Endothelial cell of umbilical vein (primary cell): ENCODE measurements around the gene CALHM1. TPM values are rescaled to one million over a fixed set of nuclear protein-coding genes. Genes with fewer than 3 reads are reported as not detected.

Source experiments
- BruUV-seq: library from RNA; stranded (reverse); fragments of 400-500 nt; replicated peaks from 2 replicates; lab custom pipeline; 2021; lab: Mats Ljungman, UMichigan
- CTCF ChIA-PET: fragments of 300-600, 350-600 bp; sonication (Branson Sonifier 250); formaldehyde crosslinking; loops from one replicate; lab custom pipeline; 2021; ENCODE audit warnings: antibody characterized with exemption, inconsistent platforms; lab: Charles Lee
- POLR2A ChIA-PET: fragments of 300-600, 350-600 bp; sonication (Branson Sonifier 250); formaldehyde crosslinking; loops from one replicate; lab custom pipeline; 2021; ENCODE audit warnings: antibody characterized with exemption, inconsistent platforms; lab: Charles Lee
- DNase-seq: peaks from one replicate; pipeline ENCODE4 v3.0.0-alpha.2; 2011; ENCODE audit warnings: low read depth, low spot score
- FAIRE-seq: peaks from 2 replicates; lab custom pipeline; 2011; peaks lifted over from hg19 to GRCh38; lab: Jason Lieb, UNC
- H2AFZ ChIP-seq: 2 replicates; pipeline ENCODE4 v1.6.0; 2012; ENCODE audit warnings: low read depth, low read length, control low read depth, inconsistent platforms
- H3K27ac ChIP-seq: 2 replicates; pipeline ENCODE4 v1.5.1; 2011; ENCODE audit warnings: low read depth, mild to moderate bottlenecking, control low read depth, low read length, moderate library complexity; ENCODE audit not compliant: insufficient read depth
- H3K27me3 ChIP-seq, 2 experiments: 2 replicates each; pipeline versions ENCODE4 v1.6.0 to v1.6.1; 2011; ENCODE audit warnings: low read length in 2 of 2, mixed read lengths in 1 of 2; ENCODE audit not compliant: control insufficient read depth in 2 of 2, insufficient read depth in 2 of 2
- H3K36me3 ChIP-seq, 2 experiments: 2 replicates in 1 of 2; 3 replicates in 1 of 2; pipeline ENCODE4 v1.5.1; 2011; ENCODE audit warnings: low read length in 2 of 2, mild to moderate bottlenecking in 1 of 2, moderate library complexity in 1 of 2; ENCODE audit not compliant: control insufficient read depth in 2 of 2, insufficient read depth in 2 of 2; ENCODE audit errors: extremely low read depth in 1 of 2
- H3K4me1 ChIP-seq: 3 replicates; pipeline ENCODE4 v1.5.1; 2011; ENCODE audit warnings: mild to moderate bottlenecking, low read length; ENCODE audit not compliant: control insufficient read depth, insufficient read depth; ENCODE audit errors: extremely low read depth
- H3K4me2 ChIP-seq: 2 replicates; pipeline ENCODE4 v1.6.1; 2011; ENCODE audit warnings: low read length, control low read depth, mixed read lengths; ENCODE audit not compliant: insufficient read depth
- H3K4me3 ChIP-seq, 3 experiments: fragments of 200-600 bp in 1 of 3; sonication (generic), shearing (Covaris generic) in 1 of 3; replicated peaks in 1 of 3; 2 replicates each; pipeline ENCODE4 v1.5.1; 2011 to 2016; ENCODE audit warnings: control low read depth in 3 of 3, low read length in 3 of 3, mild to moderate bottlenecking in 2 of 3, inconsistent platforms in 1 of 3, low read depth in 1 of 3, moderate library complexity in 1 of 3; ENCODE audit not compliant: insufficient read depth in 1 of 3
- H3K79me2 ChIP-seq: 2 replicates; pipeline ENCODE4 v1.6.0; 2012; ENCODE audit warnings: low read length, inconsistent platforms; ENCODE audit not compliant: control insufficient read depth, insufficient read depth
- H3K9ac ChIP-seq: replicated peaks from 2 replicates; pipeline ENCODE3; 2011; ENCODE audit warnings: low read length, control low read depth; ENCODE audit not compliant: insufficient read depth; ENCODE audit errors: extremely low read depth
- H3K9me1 ChIP-seq: replicated peaks from 3 replicates; pipeline ENCODE4 v1.6.0; 2011; ENCODE audit warnings: mild to moderate bottlenecking, low read length; ENCODE audit not compliant: control insufficient read depth, insufficient read depth; ENCODE audit errors: extremely low read depth
- H3K9me3 ChIP-seq: replicated peaks from 2 replicates; pipeline ENCODE4 v1.5.1; 2012; ENCODE audit warnings: low read length, inconsistent platforms; ENCODE audit not compliant: control insufficient read depth, insufficient read depth
- H4K20me1 ChIP-seq: replicated peaks from 2 replicates; pipeline ENCODE3; 2011; ENCODE audit warnings: mild to moderate bottlenecking, low read length; ENCODE audit not compliant: control insufficient read depth, insufficient read depth; ENCODE audit errors: extremely low read depth
- CTCF ChIP-seq, 2 donors: IDR thresholded peaks; 1 replicate in 1 of 2; 2 replicates in 1 of 2; pipeline ENCODE4 v1.5.1; 2011; ENCODE audit warnings: low read length in 2 of 2, mild to moderate bottlenecking in 2 of 2, moderate library complexity in 2 of 2, control low read depth in 1 of 2, inconsistent platforms in 1 of 2, low read depth in 1 of 2; ENCODE audit not compliant: insufficient read depth in 1 of 2; ENCODE audit errors: extremely low read depth in 1 of 2
- EZH2 ChIP-seq: IDR thresholded peaks from 2 replicates; pipeline ENCODE4 v1.6.1; 2012; ENCODE audit warnings: borderline replicate concordance, low read depth, mild to moderate bottlenecking, moderate library complexity, low read length, inconsistent platforms; ENCODE audit not compliant: severe bottlenecking
- FOS ChIP-seq: IDR thresholded peaks from 2 replicates; pipeline ENCODE4 v1.6.1; 2011; ENCODE audit warnings: mild to moderate bottlenecking, low read length, moderate library complexity, borderline replicate concordance; ENCODE audit not compliant: insufficient read depth
- GATA2 ChIP-seq: IDR thresholded peaks from 2 replicates; pipeline ENCODE4 v1.7.0; 2011; ENCODE audit warnings: low read depth, mild to moderate bottlenecking, moderate library complexity, mixed read lengths, low read length; ENCODE audit not compliant: insufficient read length, insufficient read depth
- JUN ChIP-seq: IDR thresholded peaks from 2 replicates; pipeline ENCODE4 v1.6.1; 2011; ENCODE audit warnings: borderline replicate concordance, low read depth; ENCODE audit not compliant: insufficient read length, insufficient read depth
- MAX ChIP-seq: IDR thresholded peaks from 2 replicates; pipeline ENCODE4 v1.6.1; 2011; ENCODE audit not compliant: insufficient read depth, insufficient read length
- MYC ChIP-seq: IDR thresholded peaks from one replicate; pipeline ENCODE4 v1.6.1; 2011; ENCODE audit warnings: mild to moderate bottlenecking, low read depth, low read length
- POLR2A ChIP-seq: IDR thresholded peaks from 2 replicates; pipeline ENCODE4 v1.6.1; 2012; ENCODE audit warnings: low read depth, mild to moderate bottlenecking, control low read depth, low read length
- POLR2AphosphoS5 ChIP-seq: IDR thresholded peaks from 2 replicates; pipeline ENCODE4 v1.6.1; 2012; ENCODE audit warnings: low read depth, mild to moderate bottlenecking, control low read depth, low read length, moderate library complexity; ENCODE audit not compliant: insufficient read depth
- dilution Hi-C: fragments of 300-500 bp; cut with MboI; formaldehyde crosslinking; loops from one replicate; pipeline ENCODE4 v1.15.0; 2019; ENCODE audit warnings: low sequenced_read_pairs; ENCODE audit not compliant: extremely low pct_ligation_motif_present
- intact Hi-C: fragments of 100-400 bp; cut with micrococcal nuclease; formaldehyde crosslinking; loops from one replicate; pipeline ENCODE4 v1.10.0; 2022
- polyA plus RNA-seq, 4 experiments: library from polyadenylated mRNA; depleted of rRNA in 3 of 4; stranded (reverse) in 3 of 4; unstranded in 1 of 4; fragments of >200 nt; gene quantifications; 2 replicates each; pipeline versions ENCODE4 v1.2.1 to v1.2.3, GENCODE V29; 2011 to 2012; ENCODE audit warnings: missing spikeins in 1 of 4
- total RNA-seq: library from RNA; stranded (reverse); gene quantifications from 2 replicates; pipeline ENCODE4 v1.2.3, GENCODE V29; 2021

The CALHM1 gene
- total and polyA plus RNA-seq, 2 donors (not counting 3 experiments of a cell fraction or from before 2014, with no cell fraction given): not detected

GRCh38 chr10:103502849-103503660 is 44.4 kb upstream of the CALHM1 start:
- Histone ChIP-seq H3K4me1 (peaks cover 10% of the 10 kb centered on the region), H4K20me1 (no peaks in the 10 kb centered on the region), H3K4me2 (no peak overlapping the region), H3K9ac (no peak overlapping the region), H3K4me3 (no peak overlapping the region), H2AFZ (no peak overlapping the region), H3K27ac (no peak overlapping the region), H3K79me2 (no peaks in the 10 kb centered on the region), H3K27me3 (peaks cover 9 to 19% of the 10 kb centered on the region in 2 experiments), H3K9me1 (no peaks in the 10 kb centered on the region), H3K9me3 (no peaks in the 10 kb centered on the region), H3K36me3 (no peaks in the 10 kb centered on the region)
- TF ChIP-seq EZH2 (no peak), JUN (no peak), POLR2AphosphoS5 (no peak), GATA2 (no peak), MAX (no peak), MYC (no peak), CTCF (IDR thresholded peaks at IDR 0.05; ENCODE audit: extremely low read depth in 1 of 2, insufficient read depth in 1 of 2, low read depth in 1 of 2, low read length in 2 of 2) (no peak), FOS (no peak), POLR2A (no peak)
- ChIA-PET POLR2A (interaction anchor here (0.6 kb wide), 1 partner anchor 184 kb away, joined by 3 read pairs; no protein-coding TSS in a partner anchor), CTCF (interaction anchor here (1.0 to 1.4 kb wide), 2 partner anchors 40 to 90 kb away, joined by 3 read pairs; no protein-coding TSS in a partner anchor)
- FAIRE-seq (no peak), DNase-seq (no peak)
- BruUV-seq: no TSS peak
- dilution Hi-C loops: no loop called here
- intact Hi-C loops: loop anchor here (5.0 kb wide), 1 partner anchor 79 kb away; no protein-coding TSS in a partner anchor
